Coronary artery (tissue), 2 donors: ENCODE data around the gene KPNA3.

ENCODE experiments used
- DNase-seq: peaks from one replicate; pipeline ENCODE4 v3.0.0-alpha.2; 2017; ENCODE audit warnings: low spot score
- H3K27ac ChIP-seq, 2 donors: fragments of 200-600 bp; sonication (generic); one replicate each; pipeline ENCODE4 v1.5.1; 2016 to 2019
- H3K4me3 ChIP-seq: fragments of 200-600 bp; sonication (generic); 2 replicates; pipeline ENCODE4 v1.5.1; 2016; ENCODE audit warnings: mild to moderate bottlenecking, moderate library complexity
- CTCF ChIP-seq: fragments of 200-600 bp; sonication (generic); IDR thresholded peaks from one replicate; pipeline ENCODE4 v1.5.1; 2019; ENCODE audit warnings: antibody characterized with exemption

The KPNA3 gene, protein sequence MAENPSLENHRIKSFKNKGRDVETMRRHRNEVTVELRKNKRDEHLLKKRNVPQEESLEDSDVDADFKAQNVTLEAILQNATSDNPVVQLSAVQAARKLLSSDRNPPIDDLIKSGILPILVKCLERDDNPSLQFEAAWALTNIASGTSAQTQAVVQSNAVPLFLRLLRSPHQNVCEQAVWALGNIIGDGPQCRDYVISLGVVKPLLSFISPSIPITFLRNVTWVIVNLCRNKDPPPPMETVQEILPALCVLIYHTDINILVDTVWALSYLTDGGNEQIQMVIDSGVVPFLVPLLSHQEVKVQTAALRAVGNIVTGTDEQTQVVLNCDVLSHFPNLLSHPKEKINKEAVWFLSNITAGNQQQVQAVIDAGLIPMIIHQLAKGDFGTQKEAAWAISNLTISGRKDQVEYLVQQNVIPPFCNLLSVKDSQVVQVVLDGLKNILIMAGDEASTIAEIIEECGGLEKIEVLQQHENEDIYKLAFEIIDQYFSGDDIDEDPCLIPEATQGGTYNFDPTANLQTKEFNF

GRCh38 chr13:49792550-49793324, at the start of gene KPNA3:
KPNA3 (minus strand) TSS chr13:49792682; CDS start chr13:49792506, 176 bp downstream.
- peak within 1 kb of the TSS; percentile 87 to 96 for H3K27ac ChIP-seq
- TF ChIP-seq CTCF, result no peak
- DNase-seq, result peak; percentile 95
- H3K4me3 ChIP-seq, result peak within 1 kb of the TSS; percentile 94

DNA sequence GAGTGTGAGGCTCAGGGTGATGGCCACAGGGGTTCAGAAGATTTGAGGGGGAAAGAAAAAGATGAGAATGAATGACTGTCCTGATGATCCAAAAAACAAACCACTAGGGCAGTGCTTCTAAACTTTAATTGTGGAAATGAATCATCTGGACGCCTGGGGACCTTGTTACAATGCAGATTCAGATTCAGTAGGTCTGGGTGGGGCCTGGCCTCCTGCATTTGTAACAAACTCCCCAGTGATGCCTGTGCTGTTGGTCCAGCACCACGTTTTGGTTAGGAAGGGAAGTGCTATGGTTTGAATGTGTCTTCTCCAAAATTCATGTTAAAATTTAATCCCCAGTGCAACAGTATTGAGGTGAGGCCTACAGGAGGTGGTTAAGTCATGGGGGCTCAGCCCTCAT, 49.5 kb upstream of the KPNA3 start:
- DNase-seq, result no peak
- TF ChIP-seq CTCF, result no peak
- Histone ChIP-seq H3K27ac (no peak overlapping the region), H3K4me3 (no peak overlapping the region)

DNA sequence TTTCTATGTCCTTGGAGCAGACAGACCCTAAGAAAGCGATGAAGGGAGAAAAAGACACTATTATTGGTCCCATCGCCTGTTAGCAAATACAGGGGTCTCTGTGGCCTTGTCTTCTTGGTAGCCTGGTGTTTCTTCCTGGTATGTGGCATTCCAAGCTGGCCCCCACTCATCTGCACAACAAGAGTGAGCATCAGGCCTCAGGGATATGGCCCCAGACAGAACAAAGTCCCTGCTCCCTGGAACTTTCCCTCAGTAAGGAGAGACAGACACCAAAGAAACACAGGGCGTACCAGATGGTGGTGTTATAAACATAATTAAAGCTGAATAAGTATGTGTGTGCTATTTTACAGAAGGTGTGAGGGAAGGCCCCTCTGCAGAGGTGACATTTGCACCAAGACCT, 48.2 kb upstream of the KPNA3 start:
- Histone ChIP-seq H3K4me3 (no peak overlapping the region), H3K27ac (no peak overlapping the region)
- TF ChIP-seq CTCF, result no peak
- no peak for DNase-seq

DNA sequence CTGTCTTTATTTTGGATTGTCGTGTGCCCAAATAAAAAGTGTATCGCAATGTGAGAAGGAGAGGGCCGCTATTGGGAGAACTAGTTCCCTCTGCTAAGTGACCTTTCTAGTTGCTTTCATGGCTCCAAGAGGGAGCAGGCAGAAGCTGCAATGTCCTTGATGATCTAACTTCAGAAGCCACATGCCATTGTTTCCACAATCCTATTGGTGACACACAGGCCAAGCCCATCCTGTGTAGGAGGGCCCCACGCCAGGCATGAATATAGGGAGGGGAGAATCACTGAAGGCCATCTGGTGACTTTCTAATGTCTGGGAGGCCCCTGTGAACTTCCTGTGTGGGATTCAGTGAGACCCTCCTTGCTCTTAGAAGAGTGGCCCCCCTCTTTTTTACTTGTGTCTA, 47.8 kb upstream of the KPNA3 start:
- no peak for TF ChIP-seq CTCF
- no peak overlapping the region for H3K4me3 ChIP-seq
- no peak overlapping the region for H3K27ac ChIP-seq
- no peak for DNase-seq

DNA sequence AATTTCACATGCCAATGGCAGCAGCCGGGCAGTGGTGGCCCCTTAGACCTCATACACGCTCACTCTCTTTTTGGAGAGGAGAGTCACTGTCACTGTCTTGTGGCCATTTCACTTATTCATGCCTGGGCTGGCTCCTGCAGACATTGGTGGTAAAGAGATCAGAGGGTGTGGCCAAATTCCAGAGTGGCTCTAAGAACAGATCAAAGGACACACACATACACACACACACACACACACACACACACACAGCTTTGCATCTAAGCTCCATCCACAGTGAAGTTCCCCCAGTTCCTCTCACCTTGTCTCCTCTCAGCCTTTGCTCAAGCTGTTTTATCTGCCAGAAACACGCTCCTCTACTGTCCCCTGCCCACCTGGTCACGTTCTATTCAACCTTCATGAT, 46.5 kb upstream of the KPNA3 start:
- no peak for TF ChIP-seq CTCF
- no peak for DNase-seq
- Histone ChIP-seq H3K27ac (no peak overlapping the region), H3K4me3 (no peak overlapping the region)

- no peak overlapping the region for H3K4me3 ChIP-seq
- no peak for TF ChIP-seq CTCF
- DNase-seq, result no peak
Observed at GRCh38 chr13:49836516-49836915, 44.0 kb upstream of the KPNA3 start.

More at GRCh38 chr13:49836516-49836915, 44.0 kb upstream of the KPNA3 start:
- H3K27ac ChIP-seq, result no peak overlapping the region
